ENCODE measurements around the gene SUZ12. TPM values are rescaled to one million over a fixed set of nuclear protein-coding genes. Genes with fewer than 3 reads are reported as not detected.
A peak's percentile ranks its signal among the peaks of the same experiment; 100 is the strongest.

SUZ12 gene
- total RNA-seq, 1 experiment from 2014 or later, result 38.5 TPM

GRCh38 chr17:31926100-31926729 is 10.6 kb upstream of the SUZ12 start:
- Histone ChIP-seq H3K18ac (ENCODE audit: insufficient read length, low read depth, low read length) (no peak overlapping the region), H2BK12ac (ENCODE audit: insufficient read length, low read depth, low read length) (no peak overlapping the region), H3K56ac (ENCODE audit: insufficient read length, low read depth, low read length) (no peak overlapping the region), H4K91ac (ENCODE audit: insufficient read length, low read depth, low read length) (no peak overlapping the region), H3K9ac (ENCODE audit: extremely low read depth, insufficient read length, low read length) (no peak overlapping the region), H4K5ac (ENCODE audit: insufficient read length, low read depth, low read length) (no peak overlapping the region), H2BK15ac (ENCODE audit: low read depth, low read length) (no peak overlapping the region), H3K27me3 (ENCODE audit: insufficient read depth, low read length) (no peaks in the 10 kb centered on the region), H4K8ac (replicated peaks; ENCODE audit: insufficient read length, low read depth, low read length) (no peak overlapping the region), H3K4me2 (ENCODE audit: insufficient read depth, insufficient read length, low read length) (no peak overlapping the region), H2AFZ (ENCODE audit: low read length) (no peak overlapping the region), H2AK5ac (ENCODE audit: insufficient read length, low read length) (no peak overlapping the region), H3K9me3 (ENCODE audit: control insufficient read depth, low read depth, low read length) (no peaks in the 10 kb centered on the region), H3K4ac (ENCODE audit: low read depth, low read length) (no peak overlapping the region), H3K23ac (ENCODE audit: insufficient read length, low read depth, low read length) (no peak overlapping the region), H3K27ac (ENCODE audit: insufficient read length, low read depth, low read length) (no peak overlapping the region), H3K4me1 (ENCODE audit: insufficient read depth, low read length) (no peaks in the 10 kb centered on the region), H2BK120ac (ENCODE audit: low read depth, low read length, poor library complexity, severe bottlenecking) (no peak overlapping the region), H3T11ph (ENCODE audit: low read length) (no peak overlapping the region), H2BK5ac (ENCODE audit: insufficient read length, low read length) (no peak overlapping the region), H3K23me2 (ENCODE audit: insufficient read length, low read depth, low read length, poor library complexity, severe bottlenecking) (no peaks in the 10 kb centered on the region), H3K79me2 (ENCODE audit: insufficient read depth, low read length) (no peaks in the 10 kb centered on the region), H3K79me1 (ENCODE audit: insufficient read depth, low read depth, low read length, poor library complexity, severe bottlenecking) (no peaks in the 10 kb centered on the region), H4K20me1 (ENCODE audit: control insufficient read depth, insufficient read depth, insufficient read length) (no peaks in the 10 kb centered on the region), H2BK20ac (ENCODE audit: low read depth, low read length, poor library complexity, severe bottlenecking) (no peak overlapping the region), H3K14ac (ENCODE audit: insufficient read depth, low read length) (no peak overlapping the region)
- Mint-ChIP-seq H3K4me3 (no peak overlapping the region), H3K27me3 (ENCODE audit: low read depth) (no peaks in the 10 kb centered on the region), H3K27ac (no peak overlapping the region), H3K9me3 (no peaks in the 10 kb centered on the region), H3K4me1 (peaks cover 0 to 7% of the 10 kb centered on the region in 2 experiments; a peak in 1 of 4 replicates), H3K36me3 (ENCODE audit: insufficient read depth in 1 of 3, low read depth in 3 of 3) (no peaks in the 10 kb centered on the region)
- TF ChIP-seq, protein P1, sequence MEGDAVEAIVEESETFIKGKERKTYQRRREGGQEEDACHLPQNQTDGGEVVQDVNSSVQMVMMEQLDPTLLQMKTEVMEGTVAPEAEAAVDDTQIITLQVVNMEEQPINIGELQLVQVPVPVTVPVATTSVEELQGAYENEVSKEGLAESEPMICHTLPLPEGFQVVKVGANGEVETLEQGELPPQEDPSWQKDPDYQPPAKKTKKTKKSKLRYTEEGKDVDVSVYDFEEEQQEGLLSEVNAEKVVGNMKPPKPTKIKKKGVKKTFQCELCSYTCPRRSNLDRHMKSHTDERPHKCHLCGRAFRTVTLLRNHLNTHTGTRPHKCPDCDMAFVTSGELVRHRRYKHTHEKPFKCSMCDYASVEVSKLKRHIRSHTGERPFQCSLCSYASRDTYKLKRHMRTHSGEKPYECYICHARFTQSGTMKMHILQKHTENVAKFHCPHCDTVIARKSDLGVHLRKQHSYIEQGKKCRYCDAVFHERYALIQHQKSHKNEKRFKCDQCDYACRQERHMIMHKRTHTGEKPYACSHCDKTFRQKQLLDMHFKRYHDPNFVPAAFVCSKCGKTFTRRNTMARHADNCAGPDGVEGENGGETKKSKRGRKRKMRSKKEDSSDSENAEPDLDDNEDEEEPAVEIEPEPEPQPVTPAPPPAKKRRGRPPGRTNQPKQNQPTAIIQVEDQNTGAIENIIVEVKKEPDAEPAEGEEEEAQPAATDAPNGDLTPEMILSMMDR (conservative IDR thresholded peaks at IDR 0.05), result no peak
- peak; percentile 13 for DNase-seq
- no CpG with 5 or more reads among the region's 5 CpGs for WGBS (ENCODE audit: extremely low coverage, insufficient read length, low lambda C conversion rate)
